ENCODE data around the gene DYNC2H1. TPM values are rescaled to one million over a fixed set of nuclear protein-coding genes. Genes with fewer than 3 reads are reported as not detected.

The DYNC2H1 gene
- total and polyA plus RNA-seq, 4 donors, result 0.77 to 3.3 (median 2.1) TPM

DNA sequence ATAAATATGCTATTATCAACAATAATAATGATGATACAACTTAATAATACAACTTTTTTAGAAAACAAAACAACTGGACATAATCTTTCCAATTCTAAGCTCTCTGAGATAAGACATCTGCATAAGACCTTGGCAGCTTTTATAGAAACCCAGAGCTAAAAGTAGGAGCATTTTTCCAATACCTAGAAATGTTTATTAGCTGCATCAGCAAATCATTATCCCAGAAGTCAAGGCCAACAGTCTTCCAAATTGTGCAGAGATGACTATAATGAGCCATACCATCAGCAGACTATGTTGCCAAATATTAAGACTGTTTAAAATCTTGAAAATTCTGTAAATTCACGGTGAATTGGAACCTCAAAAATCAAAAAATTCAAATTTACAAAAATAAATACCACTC is 47.6 kb upstream of the DYNC2H1 start:
- Histone ChIP-seq H3K36me3 (ENCODE audit: control insufficient read depth in 4 of 4, insufficient read depth in 3 of 4, low read depth in 1 of 4, low read length in 3 of 4) (peaks cover 0 to 17% (median 11%) of the 10 kb centered on the region in 4 donors), H3K27ac (ENCODE audit: low read depth in 1 of 2, low read length in 2 of 2) (no peak overlapping the region), H3K4me1 (ENCODE audit: control insufficient read depth in 4 of 4, insufficient read depth in 4 of 4, low read length in 3 of 4) (no peaks in the 10 kb centered on the region), H3K27me3 (ENCODE audit: control insufficient read depth in 4 of 4, insufficient read depth in 4 of 4, low read length in 3 of 4) (no peaks in the 10 kb centered on the region), H3K9me3 (ENCODE audit: control insufficient read depth in 4 of 4, low read length in 3 of 4) (no peaks in the 10 kb centered on the region), H3K9ac (ENCODE audit: low read depth in 1 of 2, low read length in 2 of 2) (no peak overlapping the region), H3K4me3 (ENCODE audit: low read depth in 1 of 3, low read length in 3 of 3) (no peak overlapping the region)
- 98% methylated on average over 1 of the region's 1 CpG for WGBS
- TF ChIP-seq TAF1 (conservative IDR thresholded peaks at IDR 0.05), result no peak
- no peak for TF ChIP-seq EGR1 (IDR thresholded peaks at IDR 0.05; ENCODE audit: low read depth in 2 of 2)
- TF ChIP-seq, protein P1, sequence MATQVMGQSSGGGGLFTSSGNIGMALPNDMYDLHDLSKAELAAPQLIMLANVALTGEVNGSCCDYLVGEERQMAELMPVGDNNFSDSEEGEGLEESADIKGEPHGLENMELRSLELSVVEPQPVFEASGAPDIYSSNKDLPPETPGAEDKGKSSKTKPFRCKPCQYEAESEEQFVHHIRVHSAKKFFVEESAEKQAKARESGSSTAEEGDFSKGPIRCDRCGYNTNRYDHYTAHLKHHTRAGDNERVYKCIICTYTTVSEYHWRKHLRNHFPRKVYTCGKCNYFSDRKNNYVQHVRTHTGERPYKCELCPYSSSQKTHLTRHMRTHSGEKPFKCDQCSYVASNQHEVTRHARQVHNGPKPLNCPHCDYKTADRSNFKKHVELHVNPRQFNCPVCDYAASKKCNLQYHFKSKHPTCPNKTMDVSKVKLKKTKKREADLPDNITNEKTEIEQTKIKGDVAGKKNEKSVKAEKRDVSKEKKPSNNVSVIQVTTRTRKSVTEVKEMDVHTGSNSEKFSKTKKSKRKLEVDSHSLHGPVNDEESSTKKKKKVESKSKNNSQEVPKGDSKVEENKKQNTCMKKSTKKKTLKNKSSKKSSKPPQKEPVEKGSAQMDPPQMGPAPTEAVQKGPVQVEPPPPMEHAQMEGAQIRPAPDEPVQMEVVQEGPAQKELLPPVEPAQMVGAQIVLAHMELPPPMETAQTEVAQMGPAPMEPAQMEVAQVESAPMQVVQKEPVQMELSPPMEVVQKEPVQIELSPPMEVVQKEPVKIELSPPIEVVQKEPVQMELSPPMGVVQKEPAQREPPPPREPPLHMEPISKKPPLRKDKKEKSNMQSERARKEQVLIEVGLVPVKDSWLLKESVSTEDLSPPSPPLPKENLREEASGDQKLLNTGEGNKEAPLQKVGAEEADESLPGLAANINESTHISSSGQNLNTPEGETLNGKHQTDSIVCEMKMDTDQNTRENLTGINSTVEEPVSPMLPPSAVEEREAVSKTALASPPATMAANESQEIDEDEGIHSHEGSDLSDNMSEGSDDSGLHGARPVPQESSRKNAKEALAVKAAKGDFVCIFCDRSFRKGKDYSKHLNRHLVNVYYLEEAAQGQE (IDR thresholded peaks at IDR 0.05), result no peak
- TF ChIP-seq HNF4G (IDR thresholded peaks at IDR 0.05), result no peak
- TF ChIP-seq, protein P2, sequence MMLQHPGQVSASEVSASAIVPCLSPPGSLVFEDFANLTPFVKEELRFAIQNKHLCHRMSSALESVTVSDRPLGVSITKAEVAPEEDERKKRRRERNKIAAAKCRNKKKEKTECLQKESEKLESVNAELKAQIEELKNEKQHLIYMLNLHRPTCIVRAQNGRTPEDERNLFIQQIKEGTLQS (IDR thresholded peaks at IDR 0.05), result no peak
- TF ChIP-seq JUND (IDR thresholded peaks at IDR 0.05), result no peak
- TF ChIP-seq, protein P3, sequence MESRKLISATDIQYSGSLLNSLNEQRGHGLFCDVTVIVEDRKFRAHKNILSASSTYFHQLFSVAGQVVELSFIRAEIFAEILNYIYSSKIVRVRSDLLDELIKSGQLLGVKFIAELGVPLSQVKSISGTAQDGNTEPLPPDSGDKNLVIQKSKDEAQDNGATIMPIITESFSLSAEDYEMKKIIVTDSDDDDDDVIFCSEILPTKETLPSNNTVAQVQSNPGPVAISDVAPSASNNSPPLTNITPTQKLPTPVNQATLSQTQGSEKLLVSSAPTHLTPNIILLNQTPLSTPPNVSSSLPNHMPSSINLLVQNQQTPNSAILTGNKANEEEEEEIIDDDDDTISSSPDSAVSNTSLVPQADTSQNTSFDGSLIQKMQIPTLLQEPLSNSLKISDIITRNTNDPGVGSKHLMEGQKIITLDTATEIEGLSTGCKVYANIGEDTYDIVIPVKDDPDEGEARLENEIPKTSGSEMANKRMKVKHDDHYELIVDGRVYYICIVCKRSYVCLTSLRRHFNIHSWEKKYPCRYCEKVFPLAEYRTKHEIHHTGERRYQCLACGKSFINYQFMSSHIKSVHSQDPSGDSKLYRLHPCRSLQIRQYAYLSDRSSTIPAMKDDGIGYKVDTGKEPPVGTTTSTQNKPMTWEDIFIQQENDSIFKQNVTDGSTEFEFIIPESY (IDR thresholded peaks at IDR 0.05), result no peak
- no peak for TF ChIP-seq GABPA (IDR thresholded peaks at IDR 0.05 in 1 of 2, conservative IDR thresholded peaks at IDR 0.05 in 1 of 2)
- no peak for TF ChIP-seq YY1 (IDR thresholded peaks at IDR 0.05)
- no peak for TF ChIP-seq SP1 (IDR thresholded peaks at IDR 0.05)
- TF ChIP-seq HNF4A (conservative IDR thresholded peaks at IDR 0.05), result no peak
- TF ChIP-seq, protein P4, sequence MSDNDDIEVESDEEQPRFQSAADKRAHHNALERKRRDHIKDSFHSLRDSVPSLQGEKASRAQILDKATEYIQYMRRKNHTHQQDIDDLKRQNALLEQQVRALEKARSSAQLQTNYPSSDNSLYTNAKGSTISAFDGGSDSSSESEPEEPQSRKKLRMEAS (IDR thresholded peaks at IDR 0.05), result no peak
- no peak for DNase-seq (ENCODE audit: low spot score)

DNA sequence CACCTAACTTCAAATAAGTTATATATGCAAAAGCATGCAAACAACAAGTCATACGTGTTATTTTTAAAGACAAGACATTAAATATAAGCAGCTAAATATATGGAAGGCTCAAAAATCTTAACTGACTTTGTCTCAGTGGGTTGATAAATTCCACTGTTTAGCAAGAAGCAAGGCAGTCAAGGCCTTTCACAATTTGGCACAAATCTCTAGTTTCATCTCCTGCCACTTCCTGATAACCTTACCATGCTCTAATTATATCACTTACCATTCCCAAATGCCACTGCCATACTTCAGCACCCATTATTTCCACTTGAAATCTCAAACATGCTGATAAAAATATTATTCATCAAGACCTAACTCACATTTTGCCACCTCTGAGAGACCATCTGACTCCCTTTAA is 42.1 kb upstream of the DYNC2H1 start:
- TF ChIP-seq, protein P4 (IDR thresholded peaks at IDR 0.05), result no peak
- TF ChIP-seq, protein P1 (IDR thresholded peaks at IDR 0.05), result no peak
- TF ChIP-seq HNF4A (conservative IDR thresholded peaks at IDR 0.05) (no peak), NR2F2 (IDR thresholded peaks at IDR 0.05) (no peak), GABPA (IDR thresholded peaks at IDR 0.05 in 1 of 2, conservative IDR thresholded peaks at IDR 0.05 in 1 of 2) (no peak), FOXA2 (IDR thresholded peaks at IDR 0.05) (no peak), SP1 (IDR thresholded peaks at IDR 0.05) (no peak), HNF4G (IDR thresholded peaks at IDR 0.05) (no peak)
- TF ChIP-seq, protein P3 (IDR thresholded peaks at IDR 0.05), result no peak
- TF ChIP-seq, protein P5, sequence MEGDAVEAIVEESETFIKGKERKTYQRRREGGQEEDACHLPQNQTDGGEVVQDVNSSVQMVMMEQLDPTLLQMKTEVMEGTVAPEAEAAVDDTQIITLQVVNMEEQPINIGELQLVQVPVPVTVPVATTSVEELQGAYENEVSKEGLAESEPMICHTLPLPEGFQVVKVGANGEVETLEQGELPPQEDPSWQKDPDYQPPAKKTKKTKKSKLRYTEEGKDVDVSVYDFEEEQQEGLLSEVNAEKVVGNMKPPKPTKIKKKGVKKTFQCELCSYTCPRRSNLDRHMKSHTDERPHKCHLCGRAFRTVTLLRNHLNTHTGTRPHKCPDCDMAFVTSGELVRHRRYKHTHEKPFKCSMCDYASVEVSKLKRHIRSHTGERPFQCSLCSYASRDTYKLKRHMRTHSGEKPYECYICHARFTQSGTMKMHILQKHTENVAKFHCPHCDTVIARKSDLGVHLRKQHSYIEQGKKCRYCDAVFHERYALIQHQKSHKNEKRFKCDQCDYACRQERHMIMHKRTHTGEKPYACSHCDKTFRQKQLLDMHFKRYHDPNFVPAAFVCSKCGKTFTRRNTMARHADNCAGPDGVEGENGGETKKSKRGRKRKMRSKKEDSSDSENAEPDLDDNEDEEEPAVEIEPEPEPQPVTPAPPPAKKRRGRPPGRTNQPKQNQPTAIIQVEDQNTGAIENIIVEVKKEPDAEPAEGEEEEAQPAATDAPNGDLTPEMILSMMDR (IDR thresholded peaks at IDR 0.05; ENCODE audit: low read depth, low read length, missing input control), result no peak
- Histone ChIP-seq H3K9me3 (ENCODE audit: control insufficient read depth in 4 of 4, low read length in 3 of 4) (no peaks in the 10 kb centered on the region), H3K36me3 (ENCODE audit: control insufficient read depth in 4 of 4, insufficient read depth in 3 of 4, low read depth in 1 of 4, low read length in 3 of 4) (peaks cover 0 to 9% (median 6%) of the 10 kb centered on the region in 4 donors), H3K4me3 (ENCODE audit: low read depth in 1 of 3, low read length in 3 of 3) (no peak overlapping the region), H3K9ac (ENCODE audit: low read depth in 1 of 2, low read length in 2 of 2) (no peak overlapping the region), H3K27ac (ENCODE audit: low read depth in 1 of 2, low read length in 2 of 2) (no peak overlapping the region), H3K27me3 (ENCODE audit: control insufficient read depth in 4 of 4, insufficient read depth in 4 of 4, low read length in 3 of 4) (no peaks in the 10 kb centered on the region), H3K4me1 (ENCODE audit: control insufficient read depth in 4 of 4, insufficient read depth in 4 of 4, low read length in 3 of 4) (peaks cover 0 to 7% (median 1%) of the 10 kb centered on the region in 4 donors)
- DNase-seq (ENCODE audit: low spot score), result no peak
- WGBS, result 91% methylated on average over 1 of the region's 1 CpG

All from liver (tissue), 9 donors.